Peyer's patch (tissue), 4 donors: ENCODE results near the gene CSTF2. TPM values are rescaled to one million over a fixed set of nuclear protein-coding genes. Genes with fewer than 3 reads are reported as not detected.
A peak's percentile ranks its signal among the peaks of the same experiment; 100 is the strongest.

ENCODE experiments used
- DNase-seq, 3 donors: peaks; one replicate each; pipeline ENCODE4 v3.0.0-alpha.2; 2017 to 2019
- H3K27ac ChIP-seq, 4 donors: fragments of 200-600 bp; sonication (generic); one replicate each; pipeline ENCODE4 v1.5.1; 2016 to 2019
- H3K27me3 ChIP-seq, 2 donors: fragments of 200-600 bp; sonication (generic); one replicate each; pipeline ENCODE4 v1.5.1; 2019
- H3K36me3 ChIP-seq, 3 donors: fragments of 200-600 bp; sonication (generic); one replicate each; pipeline ENCODE4 v1.5.1; 2016 to 2019
- H3K4me1 ChIP-seq, 4 donors: fragments of 200-600 bp; sonication (generic); one replicate each; pipeline ENCODE4 v1.5.1; 2016 to 2019
- H3K4me3 ChIP-seq, 4 donors: fragments of 200-600 bp; sonication (generic); 1 replicate in 3 of 4; 2 replicates in 1 of 4; pipeline ENCODE4 v1.5.1; 2016 to 2019; ENCODE audit warnings: mild to moderate bottlenecking in 1 of 4
- H3K9me3 ChIP-seq, 4 donors: fragments of 200-600 bp; sonication (generic); one replicate each; pipeline ENCODE4 v1.5.1; 2016 to 2019; ENCODE audit warnings: mild to moderate bottlenecking in 1 of 4
- CTCF ChIP-seq, 6 experiments: fragments of 450-650 bp in 4 of 6; fragments of 200-600 bp in 2 of 6; sonication (generic) in 1 of 6; IDR thresholded peaks; one replicate each; pipeline ENCODE4 v1.5.1; 2017 to 2019; ENCODE audit warnings: antibody characterized with exemption in 6 of 6, mild to moderate bottlenecking in 3 of 6, moderate library complexity in 1 of 6
- POLR2A ChIP-seq, 2 donors: fragments of 450-650 bp; IDR thresholded peaks; one replicate each; pipeline ENCODE4 v1.5.1; 2017; ENCODE audit warnings: antibody characterized with exemption in 2 of 2, mild to moderate bottlenecking in 2 of 2, moderate library complexity in 2 of 2
- total RNA-seq, 4 donors: library from RNA; depleted of rRNA; stranded (reverse); fragments of >200 nt; gene quantifications; one replicate each; pipeline ENCODE4 v1.1.0, GENCODE V29; 2016

The CSTF2 gene
- total RNA-seq, 4 donors from 2014 or later, result 20.1 to 30.1 (median 25.4) TPM

- peak in 2 of 3 donors; percentile 56 to 67 for DNase-seq
- Histone ChIP-seq H3K36me3 (no peaks in the 10 kb centered on the region), H3K27ac (peak overlapping the region in 3 of 4 donors; percentile 40 to 82 (median 76)), H3K4me1 (no peaks in the 10 kb centered on the region), H3K27me3 (no peaks in the 10 kb centered on the region), H3K4me3 (no peak overlapping the region), H3K9me3 (no peaks in the 10 kb centered on the region)
- no peak for TF ChIP-seq CTCF (IDR thresholded peaks at IDR 0.05)
- TF ChIP-seq POLR2A (IDR thresholded peaks at IDR 0.05), result no peak
These were observed 7.7 kb upstream of the CSTF2 start for GRCh38 chrX:100812216-100813158.

GRCh38 chrX:100817340-100817739 lies 2.9 kb upstream of the CSTF2 start:
- no peak for DNase-seq

DNA sequence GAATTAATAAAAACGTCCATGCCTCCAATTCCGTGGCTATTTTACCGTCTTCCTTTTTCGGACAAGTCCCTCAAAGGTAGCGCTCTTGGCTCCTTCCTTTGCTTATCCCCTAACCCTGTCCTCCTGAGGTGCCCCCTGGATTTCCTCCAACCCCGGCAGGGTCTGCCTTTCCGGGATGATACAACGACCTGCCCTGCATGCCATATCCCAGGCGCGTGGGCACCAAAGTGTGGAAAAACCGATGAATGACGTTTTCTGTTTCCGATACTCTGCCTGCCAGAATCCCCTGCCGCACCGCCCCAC lies 706 bp upstream of the CSTF2 start:
- DNase-seq, result no peak
- no peaks in the 10 kb centered on the region for H3K27me3 ChIP-seq
- TF ChIP-seq POLR2A (IDR thresholded peaks at IDR 0.05) (no peak), CTCF (IDR thresholded peaks at IDR 0.05) (no peak)
- H3K4me3 ChIP-seq, result peak overlapping the region; percentile 51 to 60 (median 58)
- H3K4me1 ChIP-seq, result no peaks in the 10 kb centered on the region
- H3K27ac ChIP-seq, result peak overlapping the region; percentile 62 to 79 (median 70)
- peaks cover 0 to 18% (median 0%) of the 10 kb centered on the region in 3 donors for H3K36me3 ChIP-seq
- H3K9me3 ChIP-seq, result no peaks in the 10 kb centered on the region

More at GRCh38 chrX:100817340-100817739, 2.9 kb upstream of the CSTF2 start:
- TF ChIP-seq POLR2A (IDR thresholded peaks at IDR 0.05), result no peak
- no peak for TF ChIP-seq CTCF (IDR thresholded peaks at IDR 0.05)
- Histone ChIP-seq H3K27ac (no peak overlapping the region), H3K9me3 (no peaks in the 10 kb centered on the region), H3K36me3 (no peaks in the 10 kb centered on the region), H3K4me3 (no peak overlapping the region), H3K27me3 (no peaks in the 10 kb centered on the region), H3K4me1 (no peaks in the 10 kb centered on the region)

- DNase-seq, result no peak
These were observed 9.5 kb downstream of the CSTF2 start for GRCh38 chrX:100829730-100830129.

DNA sequence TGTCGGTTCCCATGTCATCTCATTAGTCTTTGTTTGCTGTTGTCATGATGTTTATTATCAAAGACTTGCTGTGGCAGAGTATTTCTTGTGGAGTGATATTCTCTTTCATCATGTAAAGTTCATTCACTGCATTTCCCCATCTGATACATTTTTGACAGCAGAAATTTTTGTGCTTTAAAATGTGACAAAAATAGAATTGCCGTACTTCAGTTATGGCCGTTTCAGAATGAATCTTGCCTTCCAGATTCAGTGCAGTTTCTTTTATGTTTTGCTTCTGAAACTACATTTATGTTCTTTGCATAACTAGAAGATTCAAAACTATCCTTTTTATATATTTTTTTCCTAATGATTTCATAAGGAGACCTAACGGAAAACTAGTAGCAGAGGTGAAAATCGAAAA lies 10.0 kb downstream of the CSTF2 start:
- Histone ChIP-seq H3K27me3 (no peaks in the 10 kb centered on the region), H3K4me3 (no peak overlapping the region), H3K4me1 (no peaks in the 10 kb centered on the region), H3K27ac (no peak overlapping the region), H3K9me3 (no peaks in the 10 kb centered on the region), H3K36me3 (peaks cover 0 to 43% (median 0%) of the 10 kb centered on the region in 3 donors)
- no peak for DNase-seq
- TF ChIP-seq POLR2A (IDR thresholded peaks at IDR 0.05), result no peak
- no peak for TF ChIP-seq CTCF (IDR thresholded peaks at IDR 0.05)

More at GRCh38 chrX:100829730-100830129, 9.5 kb downstream of the CSTF2 start:
- Histone ChIP-seq H3K36me3 (peaks cover 0 to 41% (median 0%) of the 10 kb centered on the region in 3 donors), H3K27me3 (no peaks in the 10 kb centered on the region), H3K4me1 (no peaks in the 10 kb centered on the region), H3K27ac (no peak overlapping the region), H3K4me3 (no peak overlapping the region), H3K9me3 (no peaks in the 10 kb centered on the region)
- TF ChIP-seq CTCF (IDR thresholded peaks at IDR 0.05) (no peak), POLR2A (IDR thresholded peaks at IDR 0.05) (no peak)
